ENCODE results near the gene PSTPIP2. TPM values are rescaled to one million over a fixed set of nuclear protein-coding genes. Genes with fewer than 3 reads are reported as not detected.
"Not testable (repeated sequence)": the region's sequence is repeated elsewhere in the genome, so short reads cannot be mapped to it uniquely, and the experiment has no call there.

Gene PSTPIP2
- total RNA-seq, 2 experiments from 2014 or later, result 21.6 to 22.0 TPM

DNA sequence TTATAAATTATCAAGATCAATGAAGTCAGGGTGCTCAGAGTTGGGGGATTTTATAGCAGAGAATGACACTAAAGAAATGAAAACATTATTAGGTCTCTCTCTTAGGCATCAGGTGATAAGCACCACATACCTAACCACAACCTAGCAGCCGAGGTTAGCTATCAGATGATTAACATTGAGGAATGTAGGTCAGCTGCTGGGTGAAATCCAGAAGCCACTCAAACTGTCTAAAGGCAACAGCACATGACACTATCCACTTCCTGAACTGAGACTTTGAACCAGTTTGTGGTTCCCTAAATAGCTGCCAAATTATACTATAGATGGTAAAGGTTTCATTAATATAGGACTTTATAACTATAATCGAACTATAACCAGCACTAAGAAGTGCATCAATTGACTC lies 109.6 kb downstream of the PSTPIP2 start:
- H3K9me3 Mint-ChIP-seq, result no peaks in the 10 kb centered on the region
- H3K27me3 Mint-ChIP-seq, result no peaks in the 10 kb centered on the region
- peaks cover 17% of the 10 kb centered on the region for H3K36me3 Mint-ChIP-seq
- peaks cover 53% of the 10 kb centered on the region for H3K4me1 Mint-ChIP-seq
- peak overlapping the region; percentile 85 for H3K27ac Mint-ChIP-seq
- no peak overlapping the region for H3K4me3 Mint-ChIP-seq
- peak; percentile 17 for DNase-seq

DNA sequence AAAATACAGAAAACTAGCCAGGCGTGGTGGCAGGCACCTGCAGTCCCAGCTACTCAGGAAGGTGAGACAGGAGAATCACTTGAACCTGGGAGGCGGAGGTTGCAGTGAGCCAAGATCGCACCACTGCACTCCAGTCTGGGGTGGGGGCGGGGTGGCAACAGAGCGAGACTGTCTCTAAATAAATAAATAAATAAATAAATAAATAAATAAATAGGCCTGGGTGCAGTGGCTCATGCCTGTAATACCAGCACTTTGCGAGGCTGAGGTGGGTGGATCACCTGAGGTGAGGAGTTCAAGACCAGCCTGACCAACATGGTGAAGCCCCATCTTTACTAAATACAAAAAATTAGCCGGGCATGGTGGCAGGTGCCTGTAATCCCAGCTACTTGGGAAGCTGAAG lies 112.6 kb downstream of the PSTPIP2 start:
- not testable (repeated sequence) for H3K27ac Mint-ChIP-seq, H3K36me3 Mint-ChIP-seq, H3K27me3 Mint-ChIP-seq, DNase-seq, H3K9me3 Mint-ChIP-seq, H3K4me3 Mint-ChIP-seq
- peaks cover 49% of the 10 kb centered on the region for H3K4me1 Mint-ChIP-seq

DNA sequence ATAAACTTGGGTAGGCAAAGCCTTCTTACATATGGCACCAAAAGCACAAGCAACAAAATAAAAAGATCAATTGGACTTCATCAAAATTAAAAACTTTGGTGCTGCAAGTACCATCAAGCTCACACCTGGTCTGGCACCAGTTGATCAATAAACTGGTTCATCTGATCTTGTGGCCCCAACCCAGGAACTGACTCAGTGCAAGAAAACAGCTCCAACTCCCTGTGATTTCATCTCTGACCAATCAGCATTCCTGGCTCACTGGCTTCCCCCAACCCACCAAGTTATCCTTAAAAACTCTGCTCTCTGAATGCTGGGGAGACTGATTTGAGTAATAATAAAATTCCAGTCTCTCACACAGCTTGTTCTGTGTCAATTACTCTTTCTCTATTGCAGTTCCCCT lies 113.3 kb downstream of the PSTPIP2 start:
- Mint-ChIP-seq H3K4me3 (no peak overlapping the region), H3K36me3 (peaks cover 15% of the 10 kb centered on the region), H3K4me1 (peaks cover 45% of the 10 kb centered on the region), H3K27me3 (no peaks in the 10 kb centered on the region), H3K9me3 (no peaks in the 10 kb centered on the region), H3K27ac (no peak overlapping the region)
- DNase-seq, result no peak

DNA sequence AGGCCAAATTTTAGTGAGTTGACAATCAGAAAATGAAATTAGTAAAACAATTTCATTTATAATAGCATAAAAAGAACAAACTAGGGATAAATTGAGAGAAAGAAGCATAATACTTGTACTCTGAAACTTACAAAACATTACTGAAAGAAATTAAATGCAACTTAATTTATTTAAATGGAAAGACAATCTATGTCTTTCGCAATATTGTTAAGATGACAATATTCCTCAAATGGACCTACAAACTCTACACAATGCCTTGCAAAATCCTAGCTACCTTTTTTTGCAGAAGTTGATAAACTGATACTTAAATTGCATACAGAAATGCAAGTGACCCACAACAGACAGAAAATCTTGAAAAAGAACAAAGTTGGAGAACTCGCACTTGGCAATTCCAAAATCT lies 114.0 kb downstream of the PSTPIP2 start:
- H3K27ac Mint-ChIP-seq, result no peak overlapping the region
- no peak for DNase-seq
- H3K9me3 Mint-ChIP-seq, result no peaks in the 10 kb centered on the region
- no peak overlapping the region for H3K4me3 Mint-ChIP-seq
- peaks cover 20% of the 10 kb centered on the region for H3K36me3 Mint-ChIP-seq
- peaks cover 39% of the 10 kb centered on the region for H3K4me1 Mint-ChIP-seq
- H3K27me3 Mint-ChIP-seq, result no peaks in the 10 kb centered on the region

DNA sequence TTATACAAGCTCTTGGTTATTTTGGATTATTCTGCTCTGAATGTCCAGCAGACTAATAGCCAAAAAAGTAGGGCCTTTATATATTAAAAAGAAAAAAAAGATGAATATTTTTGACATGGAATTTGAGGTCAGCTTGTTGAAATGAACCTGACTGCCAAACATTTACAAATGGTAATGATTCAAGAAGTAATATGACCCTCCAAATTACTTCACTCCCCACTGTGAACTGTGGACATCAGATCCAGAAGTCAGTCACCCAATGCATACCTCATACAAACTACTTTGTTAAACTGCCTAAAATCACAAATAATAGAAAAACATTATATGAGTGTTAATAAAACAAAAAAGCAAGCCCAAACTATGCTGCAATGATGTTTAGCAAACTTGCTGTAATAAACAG lies 115.0 kb downstream of the PSTPIP2 start:
- H3K9me3 Mint-ChIP-seq, result no peaks in the 10 kb centered on the region
- peaks cover 18% of the 10 kb centered on the region for H3K36me3 Mint-ChIP-seq
- H3K4me1 Mint-ChIP-seq, result peaks cover 30% of the 10 kb centered on the region
- no peak overlapping the region for H3K27ac Mint-ChIP-seq
- H3K27me3 Mint-ChIP-seq, result no peaks in the 10 kb centered on the region
- no peak for DNase-seq
- H3K4me3 Mint-ChIP-seq, result no peak overlapping the region

DNA sequence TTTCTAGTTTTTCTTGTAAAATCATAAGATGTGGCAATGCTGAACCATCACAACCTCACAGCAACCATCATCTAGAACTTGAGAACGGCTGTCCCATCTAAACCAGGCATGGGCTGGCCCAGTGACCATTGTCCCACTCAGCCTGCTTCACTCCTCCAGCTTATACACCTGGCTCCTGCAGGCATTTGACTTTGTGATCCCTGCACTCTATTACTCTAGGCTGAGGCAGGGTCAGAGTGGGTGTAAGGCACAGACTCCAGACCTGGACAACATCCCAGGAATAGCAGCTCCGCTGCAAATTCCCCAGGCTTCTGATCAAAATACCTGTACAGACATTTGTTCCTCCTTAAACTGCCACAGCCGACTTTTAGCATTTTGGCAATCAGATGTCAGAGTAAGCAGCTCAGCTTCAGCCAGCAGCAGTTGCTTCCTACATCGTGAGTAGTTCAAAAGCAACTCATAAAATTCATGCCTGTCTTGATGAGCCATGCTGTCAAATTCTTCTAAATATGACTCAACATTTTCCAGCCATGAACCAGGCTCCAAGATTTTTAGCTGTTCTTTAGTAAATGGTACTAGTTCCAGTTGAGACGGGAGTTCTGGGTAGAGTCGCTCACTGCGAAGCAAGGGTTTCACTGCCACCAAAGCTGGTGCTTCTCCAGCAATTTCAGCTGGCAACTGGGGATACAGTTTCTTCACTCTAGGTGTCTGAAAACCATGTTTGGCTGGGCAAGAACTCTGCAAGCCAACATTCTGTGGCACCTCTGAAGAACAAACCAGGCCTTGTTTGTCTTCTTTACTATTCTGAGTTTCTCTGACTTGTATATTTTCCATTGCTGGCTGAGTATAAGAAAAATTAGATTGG lies 117.8 kb downstream of the PSTPIP2 start:
- H3K9me3 Mint-ChIP-seq, result no peaks in the 10 kb centered on the region
- H3K36me3 Mint-ChIP-seq, result peaks cover 19% of the 10 kb centered on the region
- no peak for DNase-seq

DNA sequence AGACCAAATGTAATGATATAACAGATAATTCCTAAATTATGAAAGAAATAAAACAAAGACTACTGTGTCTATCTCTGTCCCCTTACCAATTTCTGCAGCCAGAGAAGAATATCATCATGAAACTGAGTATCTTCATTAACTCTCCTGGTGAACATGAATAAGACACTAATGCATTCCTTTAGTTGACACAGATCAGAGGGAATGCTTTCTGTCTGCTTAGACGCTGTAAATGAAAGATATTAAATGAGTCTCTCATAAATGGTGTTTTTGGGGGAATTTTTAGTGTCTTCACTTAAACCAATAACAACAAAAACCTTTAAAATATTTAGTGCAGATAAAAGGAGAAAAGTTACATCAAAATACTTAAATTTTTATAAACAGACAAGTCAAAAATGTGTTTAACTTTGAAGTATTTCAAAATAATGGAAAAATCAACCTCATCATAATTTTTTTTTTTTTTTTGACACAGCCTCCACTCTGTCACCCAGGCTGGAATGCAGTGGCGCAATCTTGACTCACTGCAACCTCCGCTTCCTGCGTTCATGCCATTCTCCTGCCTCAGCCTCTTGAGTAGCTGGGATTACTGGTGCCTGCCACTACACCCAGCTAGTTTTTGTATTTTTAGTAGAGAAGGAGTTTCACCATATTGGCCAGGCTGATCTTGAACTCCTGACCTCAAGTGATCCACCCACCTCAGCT lies 120.9 kb downstream of the PSTPIP2 start:
- H3K36me3 Mint-ChIP-seq, result peaks cover 29% of the 10 kb centered on the region
- H3K4me3 Mint-ChIP-seq, result no peak overlapping the region
- no peaks in the 10 kb centered on the region for H3K9me3 Mint-ChIP-seq
- H3K27ac Mint-ChIP-seq, result no peak overlapping the region
- no peak for DNase-seq
- H3K27me3 Mint-ChIP-seq, result no peaks in the 10 kb centered on the region
- peaks cover 5% of the 10 kb centered on the region for H3K4me1 Mint-ChIP-seq

More for the DNA sequence above, 117.8 kb downstream of the PSTPIP2 start:
- Mint-ChIP-seq H3K4me3 (no peak overlapping the region), H3K27ac (no peak overlapping the region), H3K4me1 (peaks cover 17% of the 10 kb centered on the region), H3K27me3 (no peaks in the 10 kb centered on the region)

DNA sequence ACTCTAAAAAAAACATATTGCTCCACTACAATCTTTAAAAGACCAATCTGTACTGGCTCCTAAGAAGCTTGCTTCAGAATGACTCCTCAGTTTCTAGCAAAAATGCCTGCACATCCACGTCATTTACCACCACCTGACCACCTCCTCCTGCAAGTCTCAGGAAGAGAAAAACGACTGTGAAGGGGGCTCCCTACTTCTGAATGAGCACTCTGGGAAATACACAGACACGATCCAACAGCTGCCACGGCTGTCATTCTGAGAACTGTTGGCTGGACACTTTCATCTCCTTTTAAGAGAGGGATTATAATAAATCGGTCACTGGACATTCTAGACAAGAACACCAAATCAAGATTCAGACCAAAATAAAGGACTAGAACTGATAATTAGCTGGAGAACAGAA lies 126.4 kb downstream of the PSTPIP2 start:
- Mint-ChIP-seq H3K36me3 (peaks cover 40% of the 10 kb centered on the region), H3K4me1 (peaks cover 7% of the 10 kb centered on the region)

DNA sequence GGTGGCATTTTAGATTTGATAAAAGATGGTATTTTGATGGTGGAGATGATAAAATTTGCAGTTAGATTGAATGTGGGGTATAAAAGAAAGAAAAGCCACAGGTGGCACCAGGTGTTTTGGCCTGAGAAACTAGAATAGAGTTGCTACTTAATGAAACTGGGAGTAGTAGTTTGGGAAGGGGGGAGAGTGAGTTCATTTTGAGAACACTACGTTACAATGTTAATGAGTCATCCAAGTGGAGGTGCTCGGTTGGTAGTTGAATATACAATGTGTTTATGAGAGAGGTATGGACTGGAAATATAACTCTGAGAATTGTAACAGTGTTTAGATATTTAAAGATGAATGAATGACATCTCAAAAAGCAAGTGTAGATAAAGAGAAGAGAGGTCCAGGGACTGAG lies 131.3 kb downstream of the PSTPIP2 start:
- no peak overlapping the region for H3K4me3 Mint-ChIP-seq
- H3K27me3 Mint-ChIP-seq, result no peaks in the 10 kb centered on the region
- H3K27ac Mint-ChIP-seq, result no peak overlapping the region
- peaks cover 36% of the 10 kb centered on the region for H3K4me1 Mint-ChIP-seq
- H3K9me3 Mint-ChIP-seq, result no peaks in the 10 kb centered on the region
- peaks cover 57% of the 10 kb centered on the region for H3K36me3 Mint-ChIP-seq
- no peak for DNase-seq

More for the DNA sequence above, 126.4 kb downstream of the PSTPIP2 start:
- Mint-ChIP-seq H3K27me3 (no peaks in the 10 kb centered on the region), H3K4me3 (no peak overlapping the region), H3K27ac (no peak overlapping the region), H3K9me3 (no peaks in the 10 kb centered on the region)
- no peak for DNase-seq

DNA sequence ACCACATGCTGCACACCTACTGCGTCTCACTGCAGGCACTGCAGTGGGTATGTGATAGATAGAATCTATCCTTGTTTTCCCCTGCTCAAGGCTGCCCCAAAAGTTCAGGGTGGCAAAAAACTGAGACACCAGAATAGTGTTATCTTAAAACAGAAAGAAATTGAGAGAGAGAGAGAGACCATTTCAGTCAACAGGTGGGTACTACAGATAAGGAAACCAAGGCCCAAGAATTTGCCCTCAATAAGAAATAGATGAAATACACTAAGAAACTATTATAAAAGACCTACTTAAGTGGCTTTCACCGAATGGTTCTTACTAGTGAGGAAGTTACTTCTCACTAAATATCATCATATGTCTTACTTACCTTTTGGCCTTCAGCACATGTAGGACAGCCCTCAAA lies 132.8 kb downstream of the PSTPIP2 start:
- Mint-ChIP-seq H3K36me3 (peaks cover 59% of the 10 kb centered on the region), H3K27ac (no peak overlapping the region), H3K27me3 (no peaks in the 10 kb centered on the region), H3K4me3 (no peak overlapping the region), H3K9me3 (no peaks in the 10 kb centered on the region), H3K4me1 (peaks cover 37% of the 10 kb centered on the region)
- DNase-seq, result no peak

DNA sequence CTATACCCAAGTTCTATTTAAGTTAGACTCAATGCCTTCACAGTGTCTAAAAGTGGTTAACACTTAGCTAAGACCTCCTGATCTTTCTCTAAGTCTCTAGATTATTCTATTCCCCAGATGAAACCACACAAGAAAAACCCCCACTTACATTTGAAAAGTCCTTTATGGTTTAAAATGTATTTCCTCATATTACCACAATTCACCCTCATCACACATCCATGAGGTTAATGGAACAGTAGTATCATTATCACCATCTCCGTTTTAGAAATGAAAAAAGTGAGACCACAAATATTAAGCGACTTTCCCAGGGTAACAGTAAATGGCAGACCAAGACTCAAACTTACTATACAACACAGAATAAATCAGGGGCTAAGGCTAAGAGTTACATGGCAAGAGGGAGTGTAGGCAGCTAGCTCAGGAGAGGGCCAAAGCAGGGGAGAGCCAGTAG lies 133.5 kb downstream of the PSTPIP2 start:
- no peaks in the 10 kb centered on the region for H3K9me3 Mint-ChIP-seq
- peaks cover 37% of the 10 kb centered on the region for H3K4me1 Mint-ChIP-seq
- H3K4me3 Mint-ChIP-seq, result no peak overlapping the region
- peak overlapping the region; percentile 3 for H3K27ac Mint-ChIP-seq
- H3K36me3 Mint-ChIP-seq, result peaks cover 55% of the 10 kb centered on the region
- H3K27me3 Mint-ChIP-seq, result no peaks in the 10 kb centered on the region
- no peak for DNase-seq

DNA sequence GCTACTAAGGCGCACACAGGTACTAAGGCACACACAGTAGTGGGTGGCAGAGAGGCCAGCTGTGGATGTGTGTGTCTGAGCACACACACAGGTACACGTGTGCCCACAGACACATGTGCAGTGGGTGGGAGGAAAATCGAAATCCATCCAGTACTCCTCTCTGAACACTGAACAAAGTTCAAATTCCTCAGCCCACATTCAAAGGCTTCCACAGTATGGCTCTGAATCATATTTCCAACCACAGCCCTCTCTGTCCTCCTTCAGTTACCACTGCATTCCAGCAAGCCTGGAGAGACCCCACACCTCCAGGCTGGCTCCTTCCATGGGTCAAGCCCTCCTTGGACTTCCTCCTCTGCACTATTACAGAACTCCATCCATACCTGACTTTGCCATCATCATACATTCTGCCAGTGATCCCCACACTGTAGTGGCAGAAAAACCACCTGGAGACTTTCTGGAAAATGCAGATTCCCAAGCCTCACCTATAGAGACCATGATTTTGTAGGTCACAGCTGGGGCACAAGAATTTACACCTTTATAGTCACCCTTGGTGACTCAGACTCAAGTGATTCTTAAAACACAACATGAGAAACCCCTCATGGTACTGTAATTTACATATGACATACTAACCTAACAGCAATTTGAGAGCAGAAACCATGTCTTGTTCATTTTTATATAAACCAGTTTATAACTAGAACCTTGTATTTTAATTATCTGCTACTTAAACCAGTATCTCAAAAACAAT lies 136.3 kb downstream of the PSTPIP2 start:
- peaks cover 43% of the 10 kb centered on the region for H3K36me3 Mint-ChIP-seq

More for the DNA sequence above, 136.3 kb downstream of the PSTPIP2 start:
- DNase-seq, result no peak
- H3K27ac Mint-ChIP-seq, result no peak overlapping the region
- no peaks in the 10 kb centered on the region for H3K9me3 Mint-ChIP-seq
- H3K4me1 Mint-ChIP-seq, result peaks cover 31% of the 10 kb centered on the region
- H3K4me3 Mint-ChIP-seq, result no peak overlapping the region
- no peaks in the 10 kb centered on the region for H3K27me3 Mint-ChIP-seq

Measured in activated naive CD8-positive, alpha-beta T cell treated with anti-CD3 and anti-CD28 coated beads for 36 hours (primary cell).